GM21723 (cell line): ENCODE results near the gene MACROH2A2.
"Not testable (repeated sequence)": the region's sequence is repeated elsewhere in the genome, so short reads cannot be mapped to it uniquely, and the experiment has no call there.

ENCODE experiments used
- ATAC-seq: cut with Tn5 transposase; IDR thresholded peaks from one replicate; pipeline ENCODE4 v1.9.1; 2021; ENCODE audit warnings: mild to moderate bottlenecking, moderate library complexity; ENCODE audit not compliant: unreplicated experiment

Gene MACROH2A2

DNA sequence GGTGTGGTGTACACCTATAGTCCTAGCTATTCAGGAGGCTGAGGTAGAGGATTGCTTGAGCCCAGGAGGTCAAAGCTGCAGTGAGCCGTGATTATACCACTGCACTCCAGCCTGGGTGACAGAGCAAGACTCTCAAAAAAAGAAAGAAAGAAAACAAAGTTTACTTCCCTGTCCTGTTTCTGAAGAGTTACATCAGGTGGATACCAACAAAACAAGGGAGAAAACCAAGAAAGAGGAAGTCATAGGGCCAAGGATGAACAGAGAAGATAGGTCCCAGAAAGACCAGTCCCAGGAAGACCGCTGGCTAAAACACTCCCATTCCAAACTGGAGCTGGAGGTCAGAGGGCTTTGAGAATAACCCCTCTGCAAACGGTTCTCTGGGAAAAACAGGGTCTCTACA is 13.5 kb downstream of the MACROH2A2 start:
- no peak for ATAC-seq

DNA sequence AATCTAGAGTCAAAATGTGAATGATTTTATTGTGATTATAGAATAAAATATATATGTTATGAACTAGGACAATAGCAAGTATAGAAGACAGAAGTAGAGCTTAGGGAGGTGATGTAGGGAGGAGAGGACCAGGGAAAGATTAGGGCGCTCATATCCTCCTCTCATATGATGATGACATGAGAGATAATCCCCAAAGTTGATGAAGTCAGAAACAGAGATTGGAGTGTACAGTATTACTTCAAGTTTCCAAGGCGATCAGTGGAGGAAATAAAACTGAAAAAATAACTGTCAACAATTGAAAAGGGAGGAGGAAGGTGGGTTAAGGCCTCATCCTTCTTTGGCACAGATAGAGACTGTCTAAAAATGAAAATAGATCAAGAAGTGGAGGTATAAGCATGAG is 14.9 kb downstream of the MACROH2A2 start:
- no peak for ATAC-seq

DNA sequence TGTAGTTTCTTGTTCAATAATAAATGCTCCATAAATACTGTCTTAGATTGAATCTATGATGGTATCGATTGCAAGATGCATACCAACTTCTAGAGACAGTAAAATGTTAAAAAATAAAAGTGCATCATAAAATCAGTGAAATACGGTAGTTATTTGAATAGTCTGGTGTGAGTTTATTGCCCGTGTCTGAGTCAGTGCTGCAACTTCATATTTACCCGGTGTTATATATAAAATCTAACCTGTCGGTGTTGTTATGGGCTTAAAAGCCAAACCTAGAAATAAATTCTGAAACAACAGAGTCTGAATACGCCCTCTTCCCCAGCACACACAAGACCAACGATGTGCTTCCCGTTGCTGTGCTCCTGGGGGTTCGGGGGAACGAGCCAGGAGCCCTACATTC is 16.3 kb downstream of the MACROH2A2 start:
- no peak for ATAC-seq

- ATAC-seq: no peak
Observed at GRCh38 chr10:70069346-70069745, 16.7 kb downstream of the MACROH2A2 start.

DNA sequence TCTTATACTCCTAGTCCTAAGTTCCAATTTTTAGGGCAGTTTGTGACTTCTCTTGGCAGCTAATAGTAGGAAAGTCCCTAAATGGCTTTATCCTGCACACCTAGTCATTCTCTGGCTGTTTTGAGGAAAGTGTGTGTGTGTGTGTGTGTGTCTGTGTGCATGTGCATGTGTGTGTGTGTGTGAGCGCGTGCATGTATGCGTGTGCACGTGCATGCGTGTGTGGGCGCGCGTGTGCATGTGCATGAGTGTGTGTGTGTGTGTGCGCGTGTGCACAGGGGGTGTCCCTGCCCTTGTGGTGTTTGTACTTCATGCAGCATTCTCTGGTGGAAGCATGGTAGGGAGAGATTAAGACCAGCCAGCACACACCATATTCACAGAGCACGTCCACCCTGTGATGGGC is 18.2 kb downstream of the MACROH2A2 start:
- no peak for ATAC-seq

DNA sequence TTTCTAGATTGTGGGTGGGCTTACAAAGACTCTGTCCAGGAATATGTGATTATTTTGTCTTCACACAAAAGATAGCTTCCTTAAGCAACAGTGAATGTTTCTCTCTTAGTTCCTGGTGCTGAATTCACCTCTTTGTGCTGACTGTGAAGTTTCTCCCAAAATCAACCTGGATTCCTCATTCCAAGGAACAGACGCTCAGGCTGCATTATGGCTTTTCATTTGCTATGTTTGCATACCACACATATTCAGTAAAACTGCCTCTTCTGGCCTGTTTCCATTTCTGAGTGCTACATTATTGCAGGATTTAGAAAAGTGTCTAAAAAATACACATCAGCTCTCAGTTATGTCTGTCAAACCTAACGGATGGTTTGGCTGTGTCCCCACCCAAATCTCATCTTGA is 21.5 kb downstream of the MACROH2A2 start:
- no peak for ATAC-seq

- no peak for ATAC-seq
Observed at GRCh38 chr10:70074971-70075370, 22.3 kb downstream of the MACROH2A2 start.

GRCh38 chr10:70078329-70078728 is 25.7 kb downstream of the MACROH2A2 start:
- no peak for ATAC-seq

DNA sequence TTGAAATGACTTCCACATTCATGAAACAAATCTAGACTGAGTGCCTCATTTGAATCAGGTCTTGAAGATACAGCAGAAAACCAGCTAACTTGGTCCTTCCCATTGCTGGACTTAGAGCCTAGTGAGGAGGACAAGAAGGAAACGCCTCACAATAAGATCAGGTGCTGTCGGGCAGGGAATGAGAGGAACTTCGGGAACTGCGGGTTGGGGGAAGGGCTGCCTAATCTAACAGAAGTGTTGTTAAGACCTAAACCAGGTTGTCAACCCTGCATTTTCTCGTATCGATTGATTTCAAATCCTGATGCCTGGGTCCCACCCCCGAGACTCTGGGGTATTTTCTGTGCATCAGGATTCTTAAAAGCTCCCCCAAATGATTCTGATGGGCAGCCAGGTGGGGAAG is 26.3 kb downstream of the MACROH2A2 start:
- ATAC-seq: no peak

DNA sequence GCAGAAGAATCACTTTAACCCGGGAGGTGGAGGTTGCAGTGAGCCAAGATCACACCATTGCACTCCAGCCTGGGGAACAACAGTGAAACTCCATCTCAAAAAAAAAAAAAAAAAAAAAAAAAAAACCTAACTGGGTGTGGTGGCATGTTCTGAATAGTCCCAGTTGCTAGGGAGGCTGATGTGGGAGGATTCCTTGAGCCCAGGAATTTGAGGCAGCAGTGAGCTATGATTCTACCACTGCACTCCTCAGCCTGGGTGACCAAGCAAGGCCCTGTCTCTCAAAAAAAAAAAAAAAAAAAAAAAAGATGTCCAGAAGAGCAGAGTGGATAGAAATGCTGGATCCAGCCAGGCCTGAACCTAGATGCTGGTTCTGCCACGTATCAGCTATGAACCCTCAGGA is 28.1 kb downstream of the MACROH2A2 start:
- not testable (repeated sequence) for ATAC-seq

DNA sequence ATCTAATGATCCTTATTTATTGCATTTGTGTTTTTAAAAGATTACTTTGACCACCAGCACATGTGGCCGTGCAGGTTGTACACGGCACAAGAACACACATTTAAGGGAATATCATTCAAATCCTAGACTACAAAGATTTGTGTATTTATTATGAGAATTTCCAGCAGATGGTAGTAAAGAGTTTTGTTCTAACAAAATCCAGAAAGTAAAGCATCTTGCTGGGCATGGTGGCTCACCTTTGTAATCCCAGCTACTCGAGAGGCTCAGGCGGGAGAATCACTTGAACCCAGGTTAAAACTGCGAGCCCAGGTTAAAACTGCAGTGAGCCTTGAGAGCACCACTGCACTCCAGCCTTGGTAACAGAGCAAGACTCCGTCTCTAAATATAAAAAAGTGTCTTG is 31.5 kb downstream of the MACROH2A2 start:
- no peak for ATAC-seq

DNA sequence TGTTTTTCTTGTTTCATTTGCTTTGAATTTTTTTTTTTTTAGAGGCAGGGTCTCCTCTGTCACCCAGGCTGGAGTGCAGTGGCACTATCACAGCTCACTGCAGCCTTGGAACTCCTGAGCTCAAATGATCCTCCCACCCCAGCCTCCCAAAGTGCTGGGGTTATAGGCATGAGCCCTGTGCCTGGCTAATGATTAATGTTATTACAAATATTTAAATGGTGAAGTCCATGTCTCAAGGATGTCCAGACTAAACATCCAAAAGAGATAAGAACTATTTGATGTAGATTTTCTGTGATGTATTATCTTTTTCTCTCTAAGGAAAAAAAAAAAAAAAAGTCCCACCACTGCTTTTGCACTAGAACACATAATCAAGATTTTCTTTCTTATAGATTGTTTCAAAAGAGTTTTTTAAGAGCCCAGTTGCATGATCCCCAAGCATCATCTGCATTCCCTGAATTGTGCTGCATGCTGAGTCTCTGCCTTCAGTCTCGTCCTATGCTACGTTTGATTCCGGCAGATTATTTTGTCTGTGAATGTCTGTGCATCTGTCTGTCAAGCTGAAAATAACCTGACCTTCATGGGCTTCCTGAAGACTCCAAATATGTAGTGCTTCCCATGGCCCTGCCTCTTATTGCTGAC is 33.4 kb downstream of the MACROH2A2 start:
- ATAC-seq: no peak

DNA sequence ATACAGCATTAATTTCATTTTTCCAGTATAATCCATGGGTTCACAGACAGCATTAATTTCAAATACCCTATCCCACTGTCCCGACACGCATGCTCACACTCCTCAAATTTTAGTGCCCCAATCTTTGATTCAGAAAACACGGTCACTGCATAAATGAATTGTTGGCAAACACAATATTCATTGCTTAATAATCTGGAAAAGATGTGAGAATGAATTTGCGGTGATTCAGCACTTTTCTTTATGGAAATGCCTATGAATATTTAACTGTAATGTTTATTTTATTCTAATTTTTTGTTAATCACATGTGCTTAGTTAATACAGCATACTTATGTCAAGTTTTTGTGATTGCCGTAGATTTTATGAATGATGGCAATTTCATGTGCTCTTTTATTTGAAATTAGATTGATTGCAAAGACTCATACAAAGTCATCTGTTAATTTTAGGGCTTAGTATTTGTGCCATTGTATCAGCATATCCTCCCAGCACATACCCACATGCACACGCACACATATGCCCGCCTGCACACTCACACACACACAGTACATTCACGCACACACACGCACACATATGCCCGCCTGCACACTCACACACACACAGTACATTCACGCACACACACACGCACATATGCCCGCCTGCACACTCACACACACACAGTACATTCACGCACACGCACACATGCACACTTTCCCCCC is 35.1 kb downstream of the MACROH2A2 start:
- no peak for ATAC-seq

DNA sequence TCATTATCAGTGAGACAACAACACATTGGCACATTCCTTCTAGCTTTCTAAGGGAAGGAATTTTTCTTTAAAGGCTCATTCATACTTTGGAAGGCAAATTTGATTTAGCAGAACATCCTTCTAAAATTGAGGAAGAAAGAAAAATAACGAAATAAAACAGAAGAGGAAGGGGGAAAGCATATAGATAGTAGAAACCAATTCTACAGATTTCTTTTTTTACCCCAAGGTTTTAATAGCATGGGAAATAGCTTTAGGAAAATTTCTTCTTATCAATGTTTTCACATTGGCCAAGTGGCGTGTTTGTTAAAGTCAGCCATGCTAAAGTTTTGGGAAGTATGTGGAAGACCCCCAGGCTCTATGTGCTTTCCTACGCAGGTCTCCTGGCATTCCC is 35.7 kb downstream of the MACROH2A2 start:
- no peak for ATAC-seq

GRCh38 chr10:70090013-70090412 is 37.4 kb downstream of the MACROH2A2 start:
- no peak for ATAC-seq

- no peak for ATAC-seq
Observed at GRCh38 chr10:70090951-70091350, 38.3 kb downstream of the MACROH2A2 start.

DNA sequence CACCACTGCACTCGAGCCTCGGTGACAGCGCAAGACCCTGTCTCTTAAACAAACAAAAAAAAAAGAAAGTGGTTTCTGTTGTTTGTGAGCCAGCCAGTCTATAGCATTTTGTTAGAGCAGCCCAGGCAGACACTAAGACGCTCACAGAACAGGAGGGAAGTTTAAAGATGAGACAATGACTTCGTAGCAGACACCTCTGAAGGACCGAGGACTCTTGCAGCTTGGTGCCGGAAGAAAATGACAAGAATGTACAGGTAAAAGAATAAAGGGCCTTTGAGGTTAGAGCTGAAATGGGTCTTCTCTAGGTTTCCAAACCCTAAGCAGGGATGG is 39.7 kb downstream of the MACROH2A2 start:
- ATAC-seq: no peak

DNA sequence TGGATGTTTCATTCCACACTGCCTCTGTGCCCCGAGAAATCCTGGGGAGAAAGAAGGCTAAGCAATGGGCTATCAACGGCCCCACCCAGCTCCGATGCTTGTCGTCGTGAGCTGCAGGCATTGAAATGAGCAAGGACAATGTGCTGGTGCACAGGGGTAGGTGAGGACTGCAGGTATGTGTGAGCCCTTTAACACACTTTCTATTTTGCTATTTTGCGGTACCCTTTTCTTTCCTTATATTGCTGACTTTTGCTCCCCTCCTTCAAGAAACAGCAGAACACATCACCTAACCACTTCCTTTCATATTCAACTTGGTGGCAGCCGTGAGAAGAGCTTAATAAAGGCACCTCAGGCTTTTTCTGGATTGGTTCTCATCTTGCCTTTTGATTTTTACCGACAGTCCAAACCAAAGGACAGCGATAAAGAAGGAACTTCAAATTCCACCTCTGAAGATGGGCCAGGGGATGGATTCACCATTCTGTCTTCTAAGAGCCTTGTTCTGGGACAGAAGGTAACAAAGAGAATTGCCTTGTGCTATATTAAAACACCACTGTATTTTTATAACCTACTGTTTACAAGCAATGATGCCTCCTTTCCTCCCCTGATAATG is 40.8 kb downstream of the MACROH2A2 start:
- no peak for ATAC-seq

DNA sequence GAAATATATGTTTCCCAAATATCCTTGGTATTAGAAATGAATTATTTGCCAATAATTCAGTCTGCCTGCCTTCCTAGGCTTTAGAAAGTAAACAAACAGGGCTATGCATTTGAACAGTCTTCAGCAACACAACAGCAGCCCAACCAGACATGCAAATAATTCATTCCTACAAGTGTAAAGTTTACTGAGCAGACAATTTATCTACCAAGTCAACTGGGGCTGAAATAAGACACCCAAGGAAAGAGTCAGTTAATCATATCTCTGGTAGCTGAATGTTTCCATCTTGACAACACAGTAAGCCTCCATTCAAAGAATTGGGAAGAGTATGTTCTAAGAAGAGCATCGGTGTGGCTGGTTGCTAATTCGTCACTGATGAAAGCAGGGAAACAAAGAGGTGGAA is 41.6 kb downstream of the MACROH2A2 start:
- no peak for ATAC-seq

DNA sequence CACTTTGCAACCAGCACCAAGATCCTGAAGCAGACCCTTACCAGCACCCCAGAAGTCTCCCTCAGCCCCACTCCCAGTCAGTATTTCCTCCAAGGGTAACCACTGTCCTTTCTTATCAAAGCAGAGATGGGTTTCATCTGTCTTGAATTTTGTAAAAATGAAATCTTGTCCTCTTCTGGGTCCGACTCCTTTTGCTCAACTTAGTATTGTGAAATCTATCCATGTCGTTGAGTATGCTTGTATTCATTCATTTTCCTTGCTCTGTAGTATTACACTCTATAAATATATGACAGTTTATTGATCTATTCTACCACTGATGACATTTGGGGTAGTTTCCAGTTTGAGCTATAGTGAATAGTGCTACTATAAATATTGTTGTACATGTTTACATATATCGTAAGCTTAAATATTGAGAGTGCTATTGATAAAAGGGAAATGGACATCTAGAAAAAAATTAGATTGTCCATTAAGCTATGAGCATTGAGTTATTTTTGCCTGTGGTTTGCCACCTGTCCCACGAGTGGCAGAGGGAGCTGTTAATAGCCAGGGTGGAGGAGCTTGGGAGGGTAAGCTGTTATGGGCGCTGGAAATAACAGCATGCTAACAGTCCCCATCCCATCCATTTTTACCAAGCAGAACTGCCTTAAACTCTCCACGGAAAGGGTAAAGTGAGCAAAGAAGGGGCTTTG is 43.5 kb downstream of the MACROH2A2 start:
- ATAC-seq: no peak

- no peak for ATAC-seq
Observed at GRCh38 chr10:70096705-70097420, 44.2 kb downstream of the MACROH2A2 start.
